Left colon (tissue), 2 donors: ENCODE results near the gene MALRD1. TPM values are rescaled to one million over a fixed set of nuclear protein-coding genes. Genes with fewer than 3 reads are reported as not detected.

Source experiments
- ATAC-seq: fragments of 200-7000 bp; cut with Tn5 transposase; one replicate; pipeline ENCODE4 v1.9.1; 2020; ENCODE audit warnings: mild to moderate bottlenecking, moderate library complexity
- DNase-seq, 2 donors: peaks; one replicate each; pipeline ENCODE4 v3.0.0-alpha.2; 2020
- intact Hi-C, 2 donors: fragments of 100-400 bp; cut with DNase I in 1 of 2; cut with micrococcal nuclease in 1 of 2; formaldehyde crosslinking; loops; one replicate each; pipeline versions ENCODE4 v1.11.2 to v1.14.0; 2022; cut with DNase I, micrococcal nuclease
- total RNA-seq, 2 donors: library from RNA; stranded (reverse); fragmentation: NEBNext Ultra II Directional; extraction: Animal tissue kit (Norgen Biotek cat#: 25700); gene quantifications; one replicate each; pipeline ENCODE4 v1.2.1, GENCODE V29; 2021
- donor health status: DM: no; HTN: no; CAD: no.
- donor health status: DM: yes; HTN: yes; CAD: no.

MALRD1 gene
- total RNA-seq, 2 donors from 2014 or later = 0.15 to 0.36 TPM

- intact Hi-C loops = no loop called here
- ATAC-seq (no peak), DNase-seq (no peak)
Measured at GRCh38 chr10:19097151-19097550, 48.5 kb downstream of the MALRD1 start.

GRCh38 chr10:19098803-19099202 is 50.2 kb downstream of the MALRD1 start:
- ATAC-seq (peak; percentile 74), DNase-seq (no peak)
- intact Hi-C loops = no loop called here

- DNase-seq (no peak), ATAC-seq (no peak)
- intact Hi-C loops = no loop called here
Measured at GRCh38 chr10:19107406-19107805, 58.8 kb downstream of the MALRD1 start.

GRCh38 chr10:19111501-19112267 is 63.1 kb downstream of the MALRD1 start:
- ATAC-seq (no peak), DNase-seq (no peak)

GRCh38 chr10:19117438-19117837 is 68.8 kb downstream of the MALRD1 start:
- intact Hi-C loops = no loop called here
- ATAC-seq = no peak
- no peak for DNase-seq

More at GRCh38 chr10:19111501-19112267, 63.1 kb downstream of the MALRD1 start:
- intact Hi-C loops = no loop called here

- DNase-seq = no peak
- ATAC-seq = no peak
- intact Hi-C loops = no loop called here
Measured at GRCh38 chr10:19119191-19119590, 70.6 kb downstream of the MALRD1 start.

GRCh38 chr10:19120381-19120908 is 71.8 kb downstream of the MALRD1 start:
- intact Hi-C loops = no loop called here
- ATAC-seq (no peak), DNase-seq (no peak)

- intact Hi-C loops = no loop called here
- ATAC-seq (no peak), DNase-seq (no peak)
Measured at GRCh38 chr10:19133992-19134391, 85.4 kb downstream of the MALRD1 start.

- DNase-seq (no peak), ATAC-seq (no peak)
- intact Hi-C loops = no loop called here
Measured at GRCh38 chr10:19142967-19143366, 94.4 kb downstream of the MALRD1 start.

GRCh38 chr10:19144206-19144605 is 95.6 kb downstream of the MALRD1 start:
- DNase-seq (no peak), ATAC-seq (no peak)
- intact Hi-C loops = no loop called here

- DNase-seq (no peak), ATAC-seq (no peak)
- intact Hi-C loops = no loop called here
Measured at GRCh38 chr10:19154375-19154774, 105.8 kb downstream of the MALRD1 start.

- intact Hi-C loops = no loop called here
- DNase-seq = no peak
- peak; percentile 50 for ATAC-seq
Measured at GRCh38 chr10:19158358-19158757, 109.8 kb downstream of the MALRD1 start.

- peak; percentile 89 for ATAC-seq
- no peak for DNase-seq
- intact Hi-C loops = no loop called here
Measured at GRCh38 chr10:19158870-19159269, 110.3 kb downstream of the MALRD1 start.

- no peak for ATAC-seq
- intact Hi-C loops = no loop called here
- DNase-seq = no peak
Measured at GRCh38 chr10:19164461-19164860, 115.9 kb downstream of the MALRD1 start.

GRCh38 chr10:19168584-19168983 is 120.0 kb downstream of the MALRD1 start:
- ATAC-seq (no peak), DNase-seq (no peak)
- intact Hi-C loops = no loop called here

GRCh38 chr10:19169041-19169440 is 120.4 kb downstream of the MALRD1 start:
- ATAC-seq = no peak
- intact Hi-C loops = no loop called here
- DNase-seq = no peak

GRCh38 chr10:19169684-19170083 is 121.1 kb downstream of the MALRD1 start:
- intact Hi-C loops = no loop called here
- no peak for DNase-seq

GRCh38 chr10:19178675-19179074 is 130.1 kb downstream of the MALRD1 start:
- intact Hi-C loops = no loop called here
- DNase-seq = no peak
- no peak for ATAC-seq

More at GRCh38 chr10:19169684-19170083, 121.1 kb downstream of the MALRD1 start:
- no peak for ATAC-seq

GRCh38 chr10:19184891-19185290 is 136.3 kb downstream of the MALRD1 start:
- DNase-seq = no peak
- intact Hi-C loops = no loop called here
- no peak for ATAC-seq

- intact Hi-C loops = no loop called here
- no peak for ATAC-seq
- DNase-seq = no peak
Measured at GRCh38 chr10:19194866-19195265, 146.3 kb downstream of the MALRD1 start.

GRCh38 chr10:19195698-19196097 is 147.1 kb downstream of the MALRD1 start:
- ATAC-seq (no peak), DNase-seq (no peak)
- intact Hi-C loops = no loop called here
